ENCODE results near the gene SIRPG. TPM values are rescaled to one million over a fixed set of nuclear protein-coding genes. Genes with fewer than 3 reads are reported as not detected.

SIRPG gene
- total RNA-seq, 4 donors from 2014 or later, result 0.62 TPM; not detected in 3

DNA sequence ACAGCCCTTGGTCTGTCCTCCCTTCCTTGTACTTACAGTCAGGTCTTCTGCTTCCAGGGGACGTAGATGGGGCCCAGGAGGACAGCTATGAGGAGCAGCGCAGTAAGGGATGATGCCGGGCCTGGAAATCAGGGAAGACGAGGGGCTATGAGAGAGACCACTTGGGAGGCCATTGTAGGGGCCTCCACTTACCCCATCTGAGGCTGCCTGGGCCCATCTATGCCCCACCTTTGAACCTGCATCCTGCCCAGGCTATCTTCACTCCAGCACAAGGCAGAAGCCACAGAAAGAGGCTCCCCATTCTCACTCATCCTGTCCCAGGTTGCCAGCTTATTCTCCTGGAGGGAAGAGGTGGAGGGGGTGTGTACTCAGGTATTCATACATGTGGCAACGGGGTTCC lies 27.4 kb downstream of the SIRPG start:
- no peak overlapping the region for H3K4me3 ChIP-seq
- TF ChIP-seq POLR2A (IDR thresholded peaks at IDR 0.05) (no peak), EP300 (IDR thresholded peaks at IDR 0.05) (no peak), POLR2AphosphoS5 (IDR thresholded peaks at IDR 0.05) (no peak)
- TF ChIP-seq, protein P1, sequence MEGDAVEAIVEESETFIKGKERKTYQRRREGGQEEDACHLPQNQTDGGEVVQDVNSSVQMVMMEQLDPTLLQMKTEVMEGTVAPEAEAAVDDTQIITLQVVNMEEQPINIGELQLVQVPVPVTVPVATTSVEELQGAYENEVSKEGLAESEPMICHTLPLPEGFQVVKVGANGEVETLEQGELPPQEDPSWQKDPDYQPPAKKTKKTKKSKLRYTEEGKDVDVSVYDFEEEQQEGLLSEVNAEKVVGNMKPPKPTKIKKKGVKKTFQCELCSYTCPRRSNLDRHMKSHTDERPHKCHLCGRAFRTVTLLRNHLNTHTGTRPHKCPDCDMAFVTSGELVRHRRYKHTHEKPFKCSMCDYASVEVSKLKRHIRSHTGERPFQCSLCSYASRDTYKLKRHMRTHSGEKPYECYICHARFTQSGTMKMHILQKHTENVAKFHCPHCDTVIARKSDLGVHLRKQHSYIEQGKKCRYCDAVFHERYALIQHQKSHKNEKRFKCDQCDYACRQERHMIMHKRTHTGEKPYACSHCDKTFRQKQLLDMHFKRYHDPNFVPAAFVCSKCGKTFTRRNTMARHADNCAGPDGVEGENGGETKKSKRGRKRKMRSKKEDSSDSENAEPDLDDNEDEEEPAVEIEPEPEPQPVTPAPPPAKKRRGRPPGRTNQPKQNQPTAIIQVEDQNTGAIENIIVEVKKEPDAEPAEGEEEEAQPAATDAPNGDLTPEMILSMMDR (IDR thresholded peaks at IDR 0.05), result no peak
- no peak for ATAC-seq
- no peaks in the 10 kb centered on the region for H3K9me3 ChIP-seq
- WGBS, 2 donors (ENCODE audit: low coverage in 1 of 2), result 80 to 85% methylated on average over 1 to 4 of the region's 5 CpGs
- H3K27ac ChIP-seq, result no peak overlapping the region
- H3K36me3 ChIP-seq, result no peaks in the 10 kb centered on the region
- H3K4me1 ChIP-seq, result no peaks in the 10 kb centered on the region
- peaks cover 10% of the 10 kb centered on the region for H3K27me3 ChIP-seq

DNA sequence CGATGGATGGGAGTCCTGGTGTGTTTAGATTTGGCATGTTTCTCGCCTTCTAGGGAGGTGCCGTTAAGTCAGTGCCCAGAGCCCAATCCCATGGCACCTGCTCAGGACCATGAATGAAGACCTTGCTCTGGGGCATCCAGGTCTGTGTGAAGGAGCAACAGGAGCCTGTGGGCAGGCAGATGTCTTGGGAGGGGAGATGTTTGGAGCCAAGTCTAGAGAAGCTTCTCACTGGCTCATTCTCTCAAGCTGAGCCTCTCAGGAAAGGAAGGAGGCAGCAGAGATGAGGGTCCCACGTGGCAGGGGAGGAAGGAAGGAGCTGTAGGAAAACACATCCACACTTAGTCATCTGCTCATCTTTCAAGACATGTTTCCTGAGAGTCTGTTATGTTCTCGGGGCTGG lies 28.3 kb downstream of the SIRPG start:
- H3K9me3 ChIP-seq, result no peaks in the 10 kb centered on the region
- H3K27ac ChIP-seq, result no peak overlapping the region
- no peaks in the 10 kb centered on the region for H3K4me1 ChIP-seq
- peaks cover 10% of the 10 kb centered on the region for H3K27me3 ChIP-seq
- no peaks in the 10 kb centered on the region for H3K36me3 ChIP-seq
- no peak for ATAC-seq
- 48 to 60% methylated on average over 1 to 4 of the region's 5 CpGs for WGBS, 2 donors (ENCODE audit: low coverage in 1 of 2)
- H3K4me3 ChIP-seq, result no peak overlapping the region
- TF ChIP-seq, protein P1 (IDR thresholded peaks at IDR 0.05), result no peak
- TF ChIP-seq POLR2A (IDR thresholded peaks at IDR 0.05), result no peak

DNA sequence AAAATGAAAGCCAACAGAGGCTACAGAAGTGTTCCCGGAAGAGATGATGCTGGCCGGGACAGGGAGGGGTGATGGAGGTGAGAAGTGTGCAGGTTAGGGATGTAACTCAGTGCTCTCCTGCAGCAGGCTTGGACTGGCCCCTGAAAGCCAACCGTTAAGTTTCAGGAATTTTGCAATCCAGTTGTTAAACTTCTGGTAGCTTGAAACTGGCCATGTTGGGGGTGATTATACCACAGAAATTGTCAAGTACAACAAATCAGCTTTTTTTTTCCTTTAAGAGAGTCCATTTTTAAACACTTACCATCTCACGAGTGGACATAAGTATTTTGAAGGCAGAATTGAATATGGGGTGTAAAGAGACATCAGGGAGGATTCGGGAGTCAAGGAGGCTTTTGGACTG lies 29.0 kb downstream of the SIRPG start:
- Histone ChIP-seq H3K36me3 (no peaks in the 10 kb centered on the region), H3K9me3 (no peaks in the 10 kb centered on the region), H3K4me3 (no peak overlapping the region), H3K4me1 (no peaks in the 10 kb centered on the region), H3K27ac (no peak overlapping the region), H3K27me3 (peaks cover 10% of the 10 kb centered on the region)
- ATAC-seq, result no peak
- 65 to 83% methylated on average over 3 to 5 of the region's 5 CpGs for WGBS, 2 donors (ENCODE audit: low coverage in 1 of 2)
- TF ChIP-seq, protein P1 (IDR thresholded peaks at IDR 0.05), result no peak
- TF ChIP-seq POLR2AphosphoS5 (IDR thresholded peaks at IDR 0.05), result no peak
- no peak for TF ChIP-seq EP300 (IDR thresholded peaks at IDR 0.05)
- TF ChIP-seq POLR2A (IDR thresholded peaks at IDR 0.05), result no peak

DNA sequence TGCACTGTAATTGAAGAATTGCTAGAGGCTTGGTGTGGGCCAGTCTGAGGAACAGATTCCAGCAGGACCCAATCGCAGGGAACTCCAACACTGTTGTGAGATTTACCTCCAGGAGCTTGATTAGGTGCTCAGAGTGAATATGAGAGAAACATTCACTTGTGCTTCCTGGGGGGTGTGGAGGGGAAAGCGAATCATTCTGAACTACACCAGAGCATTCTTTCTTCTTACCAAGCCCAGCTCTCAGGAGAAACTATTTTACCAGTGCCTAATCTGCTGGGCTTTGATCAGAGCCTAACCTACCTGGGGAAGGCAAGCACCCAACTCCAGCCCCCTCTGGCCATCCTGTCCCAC lies 30.4 kb downstream of the SIRPG start:
- H3K27me3 ChIP-seq, result peaks cover 10% of the 10 kb centered on the region
- WGBS, 2 donors (ENCODE audit: low coverage in 1 of 2), result 71 to 93% methylated on average over 1 to 2 of the region's 2 CpGs
- H3K9me3 ChIP-seq, result no peaks in the 10 kb centered on the region
- H3K4me3 ChIP-seq, result no peak overlapping the region
- no peak for TF ChIP-seq POLR2A (IDR thresholded peaks at IDR 0.05)
- TF ChIP-seq POLR2AphosphoS5 (IDR thresholded peaks at IDR 0.05), result no peak
- no peak for TF ChIP-seq EP300 (IDR thresholded peaks at IDR 0.05)
- TF ChIP-seq, protein P1 (IDR thresholded peaks at IDR 0.05), result no peak
- ATAC-seq, result no peak
- no peaks in the 10 kb centered on the region for H3K4me1 ChIP-seq
- H3K36me3 ChIP-seq, result no peaks in the 10 kb centered on the region
- H3K27ac ChIP-seq, result no peak overlapping the region

DNA sequence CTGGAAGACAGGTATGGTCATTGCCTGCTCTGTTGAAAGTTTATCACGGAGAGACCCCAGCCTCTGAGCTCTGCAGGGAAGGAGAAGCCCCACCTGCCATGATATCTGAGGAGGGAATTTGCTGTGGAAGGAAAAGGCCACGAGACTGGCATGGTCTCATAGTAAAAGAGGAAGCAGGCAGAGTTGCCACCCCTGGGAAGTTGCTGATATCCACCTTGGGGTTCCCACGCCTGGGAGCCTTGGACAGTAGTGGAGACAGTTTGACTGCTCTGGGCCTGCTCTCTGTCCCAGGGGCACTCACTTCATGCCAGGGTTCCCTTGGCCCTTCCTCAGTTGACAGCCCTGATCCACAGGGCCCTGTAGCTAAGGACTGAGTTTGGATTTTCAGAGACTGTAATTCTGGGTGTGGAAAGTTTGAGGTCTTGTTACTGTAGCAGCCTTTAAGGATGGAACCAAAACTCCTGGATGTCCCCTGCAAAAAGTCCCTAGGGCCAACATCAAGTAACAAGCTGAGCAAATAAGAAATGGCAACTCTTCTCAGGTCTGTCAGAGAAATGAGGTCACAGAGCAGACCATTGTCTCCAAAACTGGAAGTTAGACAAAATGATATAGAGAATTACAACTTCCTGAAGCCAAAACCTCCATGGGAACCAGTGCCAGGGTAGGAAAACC lies 30.9 kb downstream of the SIRPG start:
- 35 to 60% methylated on average over 2 to 3 of the region's 3 CpGs for WGBS, 2 donors (ENCODE audit: low coverage in 1 of 2)
- Histone ChIP-seq H3K36me3 (no peaks in the 10 kb centered on the region), H3K9me3 (no peaks in the 10 kb centered on the region), H3K4me3 (no peak overlapping the region), H3K4me1 (no peaks in the 10 kb centered on the region), H3K27ac (no peak overlapping the region), H3K27me3 (peaks cover 10% of the 10 kb centered on the region)
- TF ChIP-seq EP300 (IDR thresholded peaks at IDR 0.05) (no peak), POLR2AphosphoS5 (IDR thresholded peaks at IDR 0.05) (no peak), POLR2A (IDR thresholded peaks at IDR 0.05) (no peak)
- TF ChIP-seq, protein P1 (IDR thresholded peaks at IDR 0.05), result no peak
- no peak for ATAC-seq

Data from gastroesophageal sphincter (tissue), 4 donors.